ENCODE measurements around the gene SUGP1.
"Not testable (repeated sequence)": the region's sequence is repeated elsewhere in the genome, so short reads cannot be mapped to it uniquely, and the experiment has no call there.

Gene SUGP1

GRCh38 chr19:19320361-19321140, at the start of gene SUGP1, which contains the start of gene MAU2:
Gene SUGP1 (minus strand): TSS chr19:19320509. CDS start chr19:19320496, 13 bp downstream.
Gene MAU2 (plus strand): TSS chr19:19320829. CDS start chr19:19320860, 31 bp downstream.
- peak; percentile 90 for DNase-seq

GRCh38 chr19:19368087-19368486, 47.8 kb upstream of the SUGP1 start:
- DNase-seq = no peak

- DNase-seq = peak; percentile 66
Measured at GRCh38 chr19:19366434-19367396, 46.4 kb upstream of the SUGP1 start.

GRCh38 chr19:19362075-19362474, 41.8 kb upstream of the SUGP1 start:
- DNase-seq = no peak

GRCh38 chr19:19361075-19361594, 40.8 kb upstream of the SUGP1 start:
- peak; percentile 84 for DNase-seq

GRCh38 chr19:19356901-19357566, 36.7 kb upstream of the SUGP1 start:
- DNase-seq = no peak

- DNase-seq = no peak
Measured at GRCh38 chr19:19356500-19356899, 36.2 kb upstream of the SUGP1 start.

- DNase-seq = no peak
Measured at GRCh38 chr19:19355606-19356139, 35.4 kb upstream of the SUGP1 start.

- no peak for DNase-seq
Measured at GRCh38 chr19:19354932-19355331, 34.6 kb upstream of the SUGP1 start.

GRCh38 chr19:19354007-19354406, 33.7 kb upstream of the SUGP1 start:
- DNase-seq = no peak

GRCh38 chr19:19352823-19353222, 32.5 kb upstream of the SUGP1 start:
- DNase-seq = no peak

- DNase-seq = not testable (repeated sequence)
Measured at GRCh38 chr19:19350756-19351155, 30.4 kb upstream of the SUGP1 start.

GRCh38 chr19:19349365-19349764, 29.1 kb upstream of the SUGP1 start:
- no peak for DNase-seq

GRCh38 chr19:19348266-19348665, 28.0 kb upstream of the SUGP1 start:
- no peak for DNase-seq

GRCh38 chr19:19347401-19348110, 27.2 kb upstream of the SUGP1 start:
- DNase-seq = no peak

GRCh38 chr19:19345970-19346369, 25.7 kb upstream of the SUGP1 start:
- no peak for DNase-seq

GRCh38 chr19:19345232-19345631, 24.9 kb upstream of the SUGP1 start:
- DNase-seq = no peak

- no peak for DNase-seq
Measured at GRCh38 chr19:19343762-19344161, 23.5 kb upstream of the SUGP1 start.

GRCh38 chr19:19343016-19343362, 22.7 kb upstream of the SUGP1 start:
- DNase-seq = no peak

- DNase-seq = peak; percentile 27
Measured at GRCh38 chr19:19342086-19343015, 22.0 kb upstream of the SUGP1 start.

- DNase-seq = no peak
Measured at GRCh38 chr19:19341026-19341425, 20.7 kb upstream of the SUGP1 start.
